C4-2B (cell line): ENCODE results near the gene TPR.

Experiments used
- CTCF ChIP-seq: fragments of 450-650 bp; conservative IDR thresholded peaks from 2 replicates; pipeline ENCODE4 v1.5.1; 2017; ENCODE audit warnings: mild to moderate bottlenecking
- ZFX ChIP-seq: fragments of 450-650 bp; IDR thresholded peaks from 2 replicates; pipeline ENCODE4 v1.6.1; 2017

GRCh38 chr1:186420923-186421322 lies 45.9 kb upstream of the TPR start:
- no peak for TF ChIP-seq CTCF
- TF ChIP-seq ZFX: no peak
